HG02870 (cell line): ENCODE data around the gene SLC12A8.

Experiments
- ATAC-seq: cut with Tn5 transposase; IDR thresholded peaks from one replicate; pipeline ENCODE4 v1.9.1; 2021; ENCODE audit warnings: mild to moderate bottlenecking, moderate library complexity; ENCODE audit not compliant: unreplicated experiment

SLC12A8 gene

GRCh38 chr3:125220183-125220582 is 7.6 kb upstream of the SLC12A8 start:
- ATAC-seq = no peak

GRCh38 chr3:125219261-125219701 is 6.7 kb upstream of the SLC12A8 start:
- no peak for ATAC-seq

- ATAC-seq = no peak
These were observed 2.2 kb upstream of the SLC12A8 start for GRCh38 chr3:125214738-125215137.

- ATAC-seq = no peak
These were observed 1.5 kb upstream of the SLC12A8 start for GRCh38 chr3:125213946-125214542.

- no peak for ATAC-seq
These were observed 812 bp upstream of the SLC12A8 start for GRCh38 chr3:125213364-125213755.

- ATAC-seq = no peak
These were observed 448 bp downstream of the SLC12A8 start for GRCh38 chr3:125212091-125212508.

GRCh38 chr3:125211523-125212090 is 941 bp downstream of the SLC12A8 start:
- no peak for ATAC-seq

- no peak for ATAC-seq
These were observed 4.5 kb downstream of the SLC12A8 start for GRCh38 chr3:125207949-125208568.

- no peak for ATAC-seq
These were observed 5.0 kb downstream of the SLC12A8 start for GRCh38 chr3:125207507-125207906.

- no peak for ATAC-seq
These were observed 5.6 kb downstream of the SLC12A8 start for GRCh38 chr3:125206934-125207333.

- no peak for ATAC-seq
These were observed 8.8 kb downstream of the SLC12A8 start for GRCh38 chr3:125203731-125204130.

- no peak for ATAC-seq
These were observed 10.4 kb downstream of the SLC12A8 start for GRCh38 chr3:125202197-125202596.

- ATAC-seq = peak; percentile 77
These were observed 11.8 kb downstream of the SLC12A8 start for GRCh38 chr3:125200731-125201139.

GRCh38 chr3:125194849-125195601 is 17.5 kb downstream of the SLC12A8 start:
- no peak for ATAC-seq

- ATAC-seq = no peak
These were observed 18.3 kb downstream of the SLC12A8 start for GRCh38 chr3:125194061-125194848.

GRCh38 chr3:125192190-125193035 is 20.1 kb downstream of the SLC12A8 start:
- ATAC-seq = peak; percentile 71

- no peak for ATAC-seq
These were observed 20.8 kb downstream of the SLC12A8 start for GRCh38 chr3:125191730-125192129.

GRCh38 chr3:125191256-125191655 is 21.3 kb downstream of the SLC12A8 start:
- no peak for ATAC-seq

- no peak for ATAC-seq
These were observed 21.8 kb downstream of the SLC12A8 start for GRCh38 chr3:125190786-125191185.
